HepG2 (cell line): ENCODE data around the gene SNX21. TPM values are rescaled to one million over a fixed set of nuclear protein-coding genes. Genes with fewer than 3 reads are reported as not detected.
A peak's percentile ranks its signal among the peaks of the same experiment; 100 is the strongest.

Experiments used
- AGO1 ChIP-seq: fragments of 200-400 bp; formaldehyde crosslinking; IDR thresholded peaks from 2 replicates; pipeline ENCODE4 v1.6.1; 2017; ENCODE audit warnings: mild to moderate bottlenecking, low read depth, low read length, moderate library complexity; ENCODE audit not compliant: poor library complexity, severe bottlenecking
- FOXA1 ChIP-seq, 2 experiments: fragments of 450-650 bp in 1 of 2; sonication (generic) in 1 of 2; formaldehyde crosslinking in 1 of 2; IDR thresholded peaks; 2 replicates each; pipeline versions ENCODE4 v1.4.0 to v1.6.1; 2016 to 2020; ENCODE audit warnings: missing genetic modification reagents in 1 of 2
- HMG20B ChIP-seq: conservative IDR thresholded peaks from 2 replicates; pipeline ENCODE4 v1.6.1; 2016; ENCODE audit warnings: missing genetic modification reagents, missing compliant biosample characterization
- MXD4 ChIP-seq: IDR thresholded peaks from 2 replicates; pipeline ENCODE4 v1.6.1; 2016; ENCODE audit warnings: mild to moderate bottlenecking, missing biosample characterization, missing genetic modification reagents
- NFIB ChIP-seq: sonication (generic); formaldehyde crosslinking; IDR thresholded peaks from 2 replicates; pipeline ENCODE4 v1.9.0; 2021; ENCODE audit warnings: missing genetic modification reagents, mild to moderate bottlenecking, borderline replicate concordance
- SNAI1 ChIP-seq: sonication (generic); formaldehyde crosslinking; IDR thresholded peaks from 2 replicates; pipeline ENCODE4 v1.5.0; 2020; ENCODE audit warnings: mild to moderate bottlenecking, missing genetic modification reagents, borderline replicate concordance
- TCF7L2 ChIP-seq: IDR thresholded peaks from 2 replicates; pipeline ENCODE4 v1.6.1; 2011; ENCODE audit warnings: mild to moderate bottlenecking, low read depth, low read length, moderate library complexity
- ZFP1 ChIP-seq: IDR thresholded peaks from 2 replicates; pipeline ENCODE4 v1.6.1; 2016
- ZKSCAN5 ChIP-seq: sonication (generic); formaldehyde crosslinking; IDR thresholded peaks from 2 replicates; pipeline ENCODE4 v1.5.1; 2020; ENCODE audit warnings: mild to moderate bottlenecking, missing genetic modification reagents
- ZNF124 ChIP-seq: sonication (generic); formaldehyde crosslinking; IDR thresholded peaks from 2 replicates; pipeline ENCODE4 v1.4.0; 2020; ENCODE audit warnings: missing genetic modification reagents
- ZNF235 ChIP-seq: sonication (generic); formaldehyde crosslinking; IDR thresholded peaks from 2 replicates; pipeline ENCODE4 v1.8.1; 2023; ENCODE audit warnings: mild to moderate bottlenecking, missing genetic modification reagents, borderline replicate concordance
- ZNF260 ChIP-seq: sonication (generic); formaldehyde crosslinking; IDR thresholded peaks from 2 replicates; pipeline ENCODE4 v1.4.0; 2020; ENCODE audit warnings: missing genetic modification reagents, low read depth, mild to moderate bottlenecking, borderline replicate concordance
- ZNF331 ChIP-seq: sonication (generic); formaldehyde crosslinking; IDR thresholded peaks from 2 replicates; pipeline ENCODE4 v1.4.0; 2020; ENCODE audit warnings: missing genetic modification reagents
- ZNF572 ChIP-seq: sonication (generic); formaldehyde crosslinking; IDR thresholded peaks from 2 replicates; pipeline ENCODE4 v1.5.1; 2020; ENCODE audit warnings: mild to moderate bottlenecking, missing genetic modification reagents
- ZNF792 ChIP-seq: IDR thresholded peaks from 2 replicates; pipeline ENCODE4 v1.6.1; 2016
- ZSCAN29 ChIP-seq: sonication (generic); formaldehyde crosslinking; conservative IDR thresholded peaks from 2 replicates; pipeline ENCODE4 v1.4.0; 2020; ENCODE audit warnings: mild to moderate bottlenecking, missing genetic modification reagents
- ZSCAN30 ChIP-seq: sonication (generic); formaldehyde crosslinking; IDR thresholded peaks from 2 replicates; pipeline ENCODE4 v1.5.0; 2020; ENCODE audit warnings: mild to moderate bottlenecking, missing genetic modification reagents
- polyA plus RNA-seq, 8 experiments: library from polyadenylated mRNA; depleted of rRNA in 3 of 8; stranded (reverse) in 7 of 8; unstranded in 1 of 8; fragments of >200 nt; fragmentation: Illumina TruSeq in 4 of 8; extraction: Trizol in 4 of 8; gene quantifications; 2 replicates each; pipeline versions ENCODE4 v1.2.1 to v1.2.3, GENCODE V29; 2011 to 2016; ENCODE audit warnings: low read depth in 4 of 8, missing spikeins in 1 of 8, mixed read lengths in 1 of 8; ENCODE audit not compliant: insufficient read depth in 1 of 8
- total RNA-seq, 5 experiments: library from RNA; depleted of rRNA; stranded (reverse); fragments of >200 nt; fragmentation: Illumina TruSeq; extraction: Trizol; gene quantifications; 2 replicates each; pipeline ENCODE4 v1.2.3, GENCODE V29; 2016; ENCODE audit warnings: low read depth in 1 of 5
- TF ChIP-seq, protein P1 (sequence below): sonication (generic); formaldehyde crosslinking; IDR thresholded peaks from 2 replicates; pipeline ENCODE4 v1.4.0; 2020; ENCODE audit warnings: missing genetic modification reagents, mild to moderate bottlenecking, borderline replicate concordance
- TF ChIP-seq, protein P2 (sequence below): sonication (generic); formaldehyde crosslinking; IDR thresholded peaks from 2 replicates; pipeline ENCODE4 v1.4.0; 2020; ENCODE audit warnings: missing genetic modification reagents
- TF ChIP-seq, protein P3 (sequence below): sonication (generic); formaldehyde crosslinking; conservative IDR thresholded peaks from 2 replicates; pipeline ENCODE4 v1.4.0; 2020; ENCODE audit warnings: mild to moderate bottlenecking, missing genetic modification reagents, moderate library complexity
- TF ChIP-seq, protein P4 (sequence below): fragments of 450-650 bp; IDR thresholded peaks from 2 replicates; pipeline ENCODE4 v1.6.1; 2016

SNX21 gene
- total and polyA plus RNA-seq, 2 of the 13 experiments (the other 11 are each of a cell fraction or from before 2014, with no cell fraction given): 7.7 to 12.8 TPM

DNA sequence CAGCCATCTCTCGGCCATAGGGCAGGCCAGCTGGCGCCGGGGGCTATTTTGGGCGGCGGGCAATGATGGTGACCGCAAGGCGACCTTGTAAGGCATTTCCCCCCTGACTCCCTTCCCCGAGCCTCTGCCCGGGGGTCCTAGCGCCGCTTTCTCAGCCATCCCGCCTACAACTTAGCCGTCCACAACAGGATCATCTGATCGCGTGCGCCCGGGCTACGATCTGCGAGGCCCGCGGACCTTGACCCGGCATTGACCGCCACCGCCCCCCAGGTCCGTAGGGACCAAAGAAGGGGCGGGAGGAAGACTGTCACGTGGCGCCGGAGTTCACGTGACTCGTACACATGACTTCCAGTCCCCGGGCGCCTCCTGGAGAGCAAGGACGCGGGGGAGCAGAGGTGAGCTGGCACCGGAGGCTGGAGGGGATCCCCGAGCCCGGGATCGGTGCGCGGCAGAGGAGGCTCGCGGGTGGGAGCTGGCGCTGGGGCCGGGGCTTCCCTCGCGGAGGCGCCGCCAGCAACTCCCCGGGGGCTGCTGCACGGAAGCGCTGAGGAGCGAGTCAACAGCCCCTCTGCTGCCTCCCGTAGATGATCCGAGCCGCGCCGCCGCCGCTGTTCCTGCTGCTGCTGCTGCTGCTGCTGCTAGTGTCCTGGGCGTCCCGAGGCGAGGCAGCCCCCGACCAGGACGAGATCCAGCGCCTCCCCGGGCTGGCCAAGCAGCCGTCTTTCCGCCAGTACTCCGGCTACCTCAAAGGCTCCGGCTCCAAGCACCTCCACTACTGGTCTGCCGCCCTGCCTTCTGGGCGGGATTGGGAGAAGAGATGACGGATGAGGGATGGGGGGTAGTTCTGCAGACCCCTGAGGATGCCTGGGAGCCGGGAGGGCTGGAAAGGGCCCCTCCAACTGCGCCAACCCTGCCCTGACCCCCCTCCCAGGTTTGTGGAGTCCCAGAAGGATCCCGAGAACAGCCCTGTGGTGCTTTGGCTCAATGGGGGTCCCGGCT lies 57.7 kb downstream of the SNX21 start, which contains the start of the genes CTSA and NEURL2 (continued):
- TF ChIP-seq ZSCAN30: peak; percentile 99
- no peak for TF ChIP-seq FOXA1 (IDR thresholded peaks at IDR 0.05)
- TF ChIP-seq FOXA1 (CRISPR knock-in tag; IDR thresholded peaks at IDR 0.05): peak; percentile 80
- TF ChIP-seq, protein P1, sequence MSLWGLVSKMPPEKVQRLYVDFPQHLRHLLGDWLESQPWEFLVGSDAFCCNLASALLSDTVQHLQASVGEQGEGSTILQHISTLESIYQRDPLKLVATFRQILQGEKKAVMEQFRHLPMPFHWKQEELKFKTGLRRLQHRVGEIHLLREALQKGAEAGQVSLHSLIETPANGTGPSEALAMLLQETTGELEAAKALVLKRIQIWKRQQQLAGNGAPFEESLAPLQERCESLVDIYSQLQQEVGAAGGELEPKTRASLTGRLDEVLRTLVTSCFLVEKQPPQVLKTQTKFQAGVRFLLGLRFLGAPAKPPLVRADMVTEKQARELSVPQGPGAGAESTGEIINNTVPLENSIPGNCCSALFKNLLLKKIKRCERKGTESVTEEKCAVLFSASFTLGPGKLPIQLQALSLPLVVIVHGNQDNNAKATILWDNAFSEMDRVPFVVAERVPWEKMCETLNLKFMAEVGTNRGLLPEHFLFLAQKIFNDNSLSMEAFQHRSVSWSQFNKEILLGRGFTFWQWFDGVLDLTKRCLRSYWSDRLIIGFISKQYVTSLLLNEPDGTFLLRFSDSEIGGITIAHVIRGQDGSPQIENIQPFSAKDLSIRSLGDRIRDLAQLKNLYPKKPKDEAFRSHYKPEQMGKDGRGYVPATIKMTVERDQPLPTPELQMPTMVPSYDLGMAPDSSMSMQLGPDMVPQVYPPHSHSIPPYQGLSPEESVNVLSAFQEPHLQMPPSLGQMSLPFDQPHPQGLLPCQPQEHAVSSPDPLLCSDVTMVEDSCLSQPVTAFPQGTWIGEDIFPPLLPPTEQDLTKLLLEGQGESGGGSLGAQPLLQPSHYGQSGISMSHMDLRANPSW: peak; percentile 93
- TF ChIP-seq AGO1: peak; percentile 78
- 0 out of 2 replicates have a peak, but pooled peaks have one; percentile 49 for TF ChIP-seq ZNF235 (CRISPR knock-in tag)
- peak; percentile 100 for TF ChIP-seq ZNF792 (CRISPR knock-in tag)
- peak; percentile 98 for TF ChIP-seq ZSCAN29
- TF ChIP-seq, protein P2, sequence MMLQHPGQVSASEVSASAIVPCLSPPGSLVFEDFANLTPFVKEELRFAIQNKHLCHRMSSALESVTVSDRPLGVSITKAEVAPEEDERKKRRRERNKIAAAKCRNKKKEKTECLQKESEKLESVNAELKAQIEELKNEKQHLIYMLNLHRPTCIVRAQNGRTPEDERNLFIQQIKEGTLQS (CRISPR knock-in tag): no peak
- peak; percentile 98 for TF ChIP-seq ZFP1
- TF ChIP-seq ZKSCAN5 (CRISPR knock-in tag): no peak; the same call in 1 of the 2 replicates
- peak; percentile 73; the same call in 1 of the 2 replicates for TF ChIP-seq ZNF572 (CRISPR knock-in tag)
- no peak for TF ChIP-seq TCF7L2
- TF ChIP-seq, protein P3, sequence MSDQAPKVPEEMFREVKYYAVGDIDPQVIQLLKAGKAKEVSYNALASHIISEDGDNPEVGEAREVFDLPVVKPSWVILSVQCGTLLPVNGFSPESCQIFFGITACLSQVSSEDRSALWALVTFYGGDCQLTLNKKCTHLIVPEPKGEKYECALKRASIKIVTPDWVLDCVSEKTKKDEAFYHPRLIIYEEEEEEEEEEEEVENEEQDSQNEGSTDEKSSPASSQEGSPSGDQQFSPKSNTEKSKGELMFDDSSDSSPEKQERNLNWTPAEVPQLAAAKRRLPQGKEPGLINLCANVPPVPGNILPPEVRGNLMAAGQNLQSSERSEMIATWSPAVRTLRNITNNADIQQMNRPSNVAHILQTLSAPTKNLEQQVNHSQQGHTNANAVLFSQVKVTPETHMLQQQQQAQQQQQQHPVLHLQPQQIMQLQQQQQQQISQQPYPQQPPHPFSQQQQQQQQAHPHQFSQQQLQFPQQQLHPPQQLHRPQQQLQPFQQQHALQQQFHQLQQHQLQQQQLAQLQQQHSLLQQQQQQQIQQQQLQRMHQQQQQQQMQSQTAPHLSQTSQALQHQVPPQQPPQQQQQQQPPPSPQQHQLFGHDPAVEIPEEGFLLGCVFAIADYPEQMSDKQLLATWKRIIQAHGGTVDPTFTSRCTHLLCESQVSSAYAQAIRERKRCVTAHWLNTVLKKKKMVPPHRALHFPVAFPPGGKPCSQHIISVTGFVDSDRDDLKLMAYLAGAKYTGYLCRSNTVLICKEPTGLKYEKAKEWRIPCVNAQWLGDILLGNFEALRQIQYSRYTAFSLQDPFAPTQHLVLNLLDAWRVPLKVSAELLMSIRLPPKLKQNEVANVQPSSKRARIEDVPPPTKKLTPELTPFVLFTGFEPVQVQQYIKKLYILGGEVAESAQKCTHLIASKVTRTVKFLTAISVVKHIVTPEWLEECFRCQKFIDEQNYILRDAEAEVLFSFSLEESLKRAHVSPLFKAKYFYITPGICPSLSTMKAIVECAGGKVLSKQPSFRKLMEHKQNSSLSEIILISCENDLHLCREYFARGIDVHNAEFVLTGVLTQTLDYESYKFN (CRISPR knock-in tag): peak; percentile 98
- TF ChIP-seq ZNF124 (CRISPR knock-in tag): peak; percentile 97
- peak; percentile 98 for TF ChIP-seq ZNF331 (CRISPR knock-in tag)
- peak; percentile 98; the same call in 1 of the 2 replicates for TF ChIP-seq SNAI1 (CRISPR knock-in tag)
- TF ChIP-seq ZNF260 (CRISPR knock-in tag): peak; percentile 63; the same call in 1 of the 2 replicates
- TF ChIP-seq, protein P4, sequence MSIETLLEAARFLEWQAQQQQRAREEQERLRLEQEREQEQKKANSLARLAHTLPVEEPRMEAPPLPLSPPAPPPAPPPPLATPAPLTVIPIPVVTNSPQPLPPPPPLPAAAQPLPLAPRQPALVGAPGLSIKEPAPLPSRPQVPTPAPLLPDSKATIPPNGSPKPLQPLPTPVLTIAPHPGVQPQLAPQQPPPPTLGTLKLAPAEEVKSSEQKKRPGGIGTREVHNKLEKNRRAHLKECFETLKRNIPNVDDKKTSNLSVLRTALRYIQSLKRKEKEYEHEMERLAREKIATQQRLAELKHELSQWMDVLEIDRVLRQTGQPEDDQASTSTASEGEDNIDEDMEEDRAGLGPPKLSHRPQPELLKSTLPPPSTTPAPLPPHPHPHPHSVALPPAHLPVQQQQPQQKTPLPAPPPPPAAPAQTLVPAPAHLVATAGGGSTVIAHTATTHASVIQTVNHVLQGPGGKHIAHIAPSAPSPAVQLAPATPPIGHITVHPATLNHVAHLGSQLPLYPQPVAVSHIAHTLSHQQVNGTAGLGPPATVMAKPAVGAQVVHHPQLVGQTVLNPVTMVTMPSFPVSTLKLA: peak; percentile 98
- no peak; the same call in 1 of the 2 replicates for TF ChIP-seq NFIB (CRISPR knock-in tag)
- TF ChIP-seq HMG20B (CRISPR knock-in tag): peak; percentile 94
- peak; percentile 98 for TF ChIP-seq MXD4 (CRISPR knock-in tag)
